IMR-90 (cell line): ENCODE results near the gene STAG1.

Experiments used
- BHLHE40 ChIP-seq: fragments of 150-350 bp; IDR thresholded peaks from 2 replicates; pipeline ENCODE4 v1.6.1; 2016; ENCODE audit warnings: mild to moderate bottlenecking, low read depth, low read length
- CEBPB ChIP-seq: IDR thresholded peaks from 2 replicates; pipeline ENCODE4 v1.6.1; 2012; ENCODE audit warnings: low read depth, low read length, improper control_type of control experiment
- CTCF ChIP-seq: conservative IDR thresholded peaks from 2 replicates; pipeline ENCODE4 v1.5.1; 2012; ENCODE audit warnings: mild to moderate bottlenecking, low read depth, low read length, improper control_type of control experiment
- ELK1 ChIP-seq: fragments of 150-350 bp; IDR thresholded peaks from 2 replicates; pipeline ENCODE4 v1.6.1; 2016; ENCODE audit warnings: low read depth, mild to moderate bottlenecking, low read length, moderate library complexity, borderline replicate concordance
- FOS ChIP-seq: fragments of 150-350 bp; IDR thresholded peaks from 2 replicates; pipeline ENCODE4 v1.6.1; 2016; ENCODE audit warnings: low read depth, low read length
- MAFK ChIP-seq: IDR thresholded peaks from 2 replicates; pipeline ENCODE4 v1.6.1; 2012; ENCODE audit warnings: low read depth, low read length, improper control_type of control experiment
- MXI1 ChIP-seq: IDR thresholded peaks from 2 replicates; pipeline ENCODE4 v1.6.1; 2012; ENCODE audit warnings: low read depth, mild to moderate bottlenecking, low read length, moderate library complexity, borderline replicate concordance
- NFE2L2 ChIP-seq: fragments of 150-350 bp; IDR thresholded peaks from 2 replicates; pipeline ENCODE4 v1.6.1; 2016; ENCODE audit warnings: low read depth, mild to moderate bottlenecking, low read length
- POLR2A ChIP-seq: IDR thresholded peaks from 2 replicates; pipeline ENCODE4 v1.6.1; 2012; ENCODE audit warnings: mild to moderate bottlenecking, low read depth, low read length
- RAD21 ChIP-seq: IDR thresholded peaks from 2 replicates; pipeline ENCODE4 v1.6.1; 2012; ENCODE audit warnings: low read length, improper control_type of control experiment
- RFX5 ChIP-seq: IDR thresholded peaks from 2 replicates; pipeline ENCODE4 v1.8.0; 2012; ENCODE audit warnings: low read depth, mild to moderate bottlenecking, low read length, moderate library complexity
- SMC3 ChIP-seq: fragments of 150-350 bp; IDR thresholded peaks from 2 replicates; pipeline ENCODE4 v1.6.1; 2016; ENCODE audit warnings: low read depth, mild to moderate bottlenecking, antibody characterized with exemption, low read length, moderate library complexity

- TF ChIP-seq CTCF (no peak), POLR2A (no peak), MXI1 (no peak), RFX5 (no peak), NFE2L2 (no peak), RAD21 (no peak), ELK1 (no peak), CEBPB (no peak), FOS (no peak), BHLHE40 (no peak), MAFK (no peak), SMC3 (no peak)
Measured at GRCh38 chr3:136346486-136346885, 405.7 kb downstream of the STAG1 start.
